DOHH2 (cell line): ENCODE measurements around the gene UVRAG.
"Not testable (repeated sequence)": the region's sequence is repeated elsewhere in the genome, so short reads cannot be mapped to it uniquely, and the experiment has no call there.

Experiments
- H3F3A ChIP-seq: fragments of 200-600 bp; sonication (generic), shearing (Covaris generic); 2 replicates; pipeline ENCODE4 v1.6.0; 2016; ENCODE audit warnings: antibody characterized with exemption, mild to moderate bottlenecking; ENCODE audit not compliant: control insufficient read depth, insufficient read depth
- H3K27ac ChIP-seq: fragments of 200-600 bp; sonication (generic); 2 replicates; pipeline ENCODE4 v1.5.1; 2014; ENCODE audit warnings: low read depth, mild to moderate bottlenecking, low read length, moderate library complexity
- H3K27me3 ChIP-seq: fragments of 200-600 bp; sonication (generic); 2 replicates; pipeline ENCODE4 v1.6.1; 2014; ENCODE audit warnings: mild to moderate bottlenecking, low read length, mixed read lengths; ENCODE audit not compliant: control insufficient read depth
- H3K36me3 ChIP-seq: fragments of 200-600 bp; sonication (generic); 2 replicates; pipeline ENCODE4 v1.6.1; 2014; ENCODE audit warnings: mild to moderate bottlenecking, low read length, moderate library complexity, mixed read lengths; ENCODE audit not compliant: control insufficient read depth
- H3K4me1 ChIP-seq: fragments of 200-600 bp; sonication (generic); 2 replicates; pipeline ENCODE4 v1.6.1; 2014; ENCODE audit warnings: mild to moderate bottlenecking, low read length, mixed read lengths; ENCODE audit not compliant: control insufficient read depth
- H3K4me2 ChIP-seq: fragments of 200-600 bp; sonication (generic); 2 replicates; pipeline ENCODE4 v1.6.0; 2014; ENCODE audit warnings: mild to moderate bottlenecking, low read length, moderate library complexity
- H3K4me3 ChIP-seq: fragments of 200-600 bp; sonication (generic); 2 replicates; pipeline ENCODE4 v1.5.1; 2014; ENCODE audit warnings: mild to moderate bottlenecking, low read length, mixed read lengths
- H3K79me2 ChIP-seq: fragments of 200-600 bp; sonication (generic); 2 replicates; pipeline ENCODE4 v1.6.1; 2014; ENCODE audit warnings: mild to moderate bottlenecking, low read length, mixed read lengths; ENCODE audit not compliant: control insufficient read depth
- H3K9me2 ChIP-seq: fragments of 200-600 bp; sonication (generic); replicated peaks from 2 replicates; pipeline ENCODE4 v1.6.1; 2014; ENCODE audit warnings: mild to moderate bottlenecking, low read length, mixed read lengths; ENCODE audit not compliant: control insufficient read depth
- H3K9me3 ChIP-seq: fragments of 200-600 bp; sonication (generic); 2 replicates; pipeline ENCODE4 v1.6.1; 2014; ENCODE audit warnings: antibody characterized with exemption, low read length, mixed read lengths; ENCODE audit not compliant: control insufficient read depth, insufficient read depth
- H4K20me1 ChIP-seq: fragments of 200-600 bp; sonication (generic); 2 replicates; pipeline ENCODE4 v1.6.0; 2014; ENCODE audit warnings: low read depth, mild to moderate bottlenecking, antibody characterized with exemption, low read length, moderate library complexity; ENCODE audit not compliant: control insufficient read depth, insufficient read depth
- EZH2phosphoT487 ChIP-seq: fragments of 200-600 bp; sonication (generic); IDR thresholded peaks from 2 replicates; pipeline ENCODE4 v1.6.1; 2017; ENCODE audit warnings: borderline replicate concordance, mild to moderate bottlenecking, antibody characterized with exemption, low read length, moderate library complexity, mixed read lengths
- TF ChIP-seq, protein P1 (sequence below): fragments of 200-600 bp; sonication (generic); IDR thresholded peaks from one replicate; pipeline ENCODE4 v1.5.1; 2014; ENCODE audit warnings: antibody characterized with exemption, mild to moderate bottlenecking, low read depth, low read length; ENCODE audit not compliant: poor library complexity, severe bottlenecking

Gene UVRAG

DNA sequence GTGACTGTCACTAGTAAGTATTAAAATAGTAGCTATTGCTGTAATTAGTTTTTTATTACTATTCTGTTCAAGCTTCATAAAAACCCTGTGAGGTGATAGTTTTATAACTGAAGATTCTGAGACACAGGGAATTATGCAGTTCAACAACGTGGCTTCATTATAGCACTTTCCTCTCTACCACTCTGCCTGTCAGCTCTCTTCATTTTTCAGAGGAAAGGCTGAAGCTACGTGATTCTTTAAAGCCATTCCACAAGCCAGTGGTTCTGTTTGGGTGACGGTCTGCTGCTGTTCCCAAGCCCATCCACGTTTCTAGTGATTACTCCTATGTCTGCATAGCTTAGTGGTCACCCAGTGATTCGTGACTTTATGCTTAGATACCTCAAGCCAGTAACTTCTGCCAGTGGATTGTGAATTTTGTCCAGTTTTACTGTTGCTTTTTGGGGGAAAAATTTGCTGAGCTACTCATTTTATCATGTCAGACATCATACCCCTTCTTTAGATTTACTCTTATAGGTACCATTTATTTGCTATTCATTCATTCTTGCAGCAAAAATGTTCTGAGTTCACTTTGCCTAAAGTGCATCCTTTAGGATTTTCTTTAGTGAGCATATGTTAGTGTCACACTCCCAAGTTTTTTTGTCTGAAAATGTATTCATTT lies 59.8 kb downstream of the UVRAG start:
- Histone ChIP-seq H3K27ac (peak overlapping the region; percentile 46; the same call in 1 of the 2 replicates), H3K27me3 (no peaks in the 10 kb centered on the region), H3K9me3 (no peaks in the 10 kb centered on the region), H3K4me1 (peaks cover 76% of the 10 kb centered on the region), H3K9me2 (no peaks in the 10 kb centered on the region), H3F3A (peaks cover 13% of the 10 kb centered on the region), H3K36me3 (peaks cover 68% of the 10 kb centered on the region), H3K4me3 (no peak overlapping the region), H3K79me2 (peaks cover 80% of the 10 kb centered on the region), H4K20me1 (no peaks in the 10 kb centered on the region), H3K4me2 (no peak overlapping the region)
- TF ChIP-seq, protein P1, sequence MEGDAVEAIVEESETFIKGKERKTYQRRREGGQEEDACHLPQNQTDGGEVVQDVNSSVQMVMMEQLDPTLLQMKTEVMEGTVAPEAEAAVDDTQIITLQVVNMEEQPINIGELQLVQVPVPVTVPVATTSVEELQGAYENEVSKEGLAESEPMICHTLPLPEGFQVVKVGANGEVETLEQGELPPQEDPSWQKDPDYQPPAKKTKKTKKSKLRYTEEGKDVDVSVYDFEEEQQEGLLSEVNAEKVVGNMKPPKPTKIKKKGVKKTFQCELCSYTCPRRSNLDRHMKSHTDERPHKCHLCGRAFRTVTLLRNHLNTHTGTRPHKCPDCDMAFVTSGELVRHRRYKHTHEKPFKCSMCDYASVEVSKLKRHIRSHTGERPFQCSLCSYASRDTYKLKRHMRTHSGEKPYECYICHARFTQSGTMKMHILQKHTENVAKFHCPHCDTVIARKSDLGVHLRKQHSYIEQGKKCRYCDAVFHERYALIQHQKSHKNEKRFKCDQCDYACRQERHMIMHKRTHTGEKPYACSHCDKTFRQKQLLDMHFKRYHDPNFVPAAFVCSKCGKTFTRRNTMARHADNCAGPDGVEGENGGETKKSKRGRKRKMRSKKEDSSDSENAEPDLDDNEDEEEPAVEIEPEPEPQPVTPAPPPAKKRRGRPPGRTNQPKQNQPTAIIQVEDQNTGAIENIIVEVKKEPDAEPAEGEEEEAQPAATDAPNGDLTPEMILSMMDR = no peak
- no peak for TF ChIP-seq EZH2phosphoT487

GRCh38 chr11:75877327-75877726 lies 62.3 kb downstream of the UVRAG start:
- H3K4me3 ChIP-seq, H3K27ac ChIP-seq, H4K20me1 ChIP-seq, H3K9me2 ChIP-seq, H3K9me3 ChIP-seq, H3K27me3 ChIP-seq, H3K4me2 ChIP-seq: not testable (repeated sequence)
- peaks cover 20% of the 10 kb centered on the region for H3F3A ChIP-seq
- peaks cover 72% of the 10 kb centered on the region for H3K36me3 ChIP-seq
- H3K4me1 ChIP-seq = peaks cover 74% of the 10 kb centered on the region
- peaks cover 77% of the 10 kb centered on the region for H3K79me2 ChIP-seq

GRCh38 chr11:75877931-75878330 lies 62.9 kb downstream of the UVRAG start:
- not testable (repeated sequence) for H3K4me2 ChIP-seq, H3K9me3 ChIP-seq, H3K4me3 ChIP-seq, H3K27ac ChIP-seq, H4K20me1 ChIP-seq, H3K27me3 ChIP-seq, H3K9me2 ChIP-seq
- Histone ChIP-seq H3F3A (peaks cover 22% of the 10 kb centered on the region), H3K79me2 (peaks cover 77% of the 10 kb centered on the region), H3K36me3 (peaks cover 70% of the 10 kb centered on the region), H3K4me1 (peaks cover 73% of the 10 kb centered on the region)

DNA sequence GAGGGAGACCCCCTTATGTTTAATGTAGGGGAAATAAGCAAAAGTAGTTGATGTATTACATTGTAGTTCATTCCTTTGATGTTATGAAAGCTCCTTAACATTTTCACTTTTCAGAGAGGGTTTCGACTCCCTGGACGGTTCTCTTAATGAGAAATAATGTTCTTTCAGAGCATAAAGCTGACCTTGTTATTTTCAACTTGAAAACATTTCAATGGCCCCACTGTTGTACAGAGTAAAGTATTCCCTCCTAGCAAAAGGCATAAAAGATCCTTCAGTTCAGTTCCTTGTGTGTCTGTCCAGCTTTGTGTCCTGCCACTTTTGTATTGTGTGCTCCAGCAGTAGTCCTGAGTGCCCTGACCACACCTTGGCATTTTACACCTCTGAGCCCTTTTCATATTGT lies 63.9 kb downstream of the UVRAG start:
- H3K79me2 ChIP-seq = peaks cover 77% of the 10 kb centered on the region
- H3K9me3 ChIP-seq = no peaks in the 10 kb centered on the region
- peak overlapping the region; percentile 37 for H3K27ac ChIP-seq
- no peak for TF ChIP-seq EZH2phosphoT487
- TF ChIP-seq, protein P1 = no peak
- no peak overlapping the region for H3K4me2 ChIP-seq
- peaks cover 26% of the 10 kb centered on the region for H3F3A ChIP-seq
- peaks cover 65% of the 10 kb centered on the region for H3K36me3 ChIP-seq
- peaks cover 73% of the 10 kb centered on the region for H3K4me1 ChIP-seq
- H3K27me3 ChIP-seq = no peaks in the 10 kb centered on the region
- H4K20me1 ChIP-seq = no peaks in the 10 kb centered on the region
- no peak overlapping the region for H3K4me3 ChIP-seq
- H3K9me2 ChIP-seq = no peaks in the 10 kb centered on the region
